Measurements from ENCODE around the gene MCC. TPM values are rescaled to one million over a fixed set of nuclear protein-coding genes. Genes with fewer than 3 reads are reported as not detected.

Gene MCC
- total RNA-seq, 2 experiments from 2014 or later: 4.0 to 4.1 TPM

- DNase-seq: peak; percentile 88
- Mint-ChIP-seq H3K27me3 (peaks cover 13% of the 10 kb centered on the region), H3K4me1 (ENCODE audit: low read depth) (peaks cover 16% of the 10 kb centered on the region), H3K4me3 (peak overlapping the region; percentile 89), H3K9me3 (peaks cover 3% of the 10 kb centered on the region), H3K36me3 (no peaks in the 10 kb centered on the region), H3K27ac (peak overlapping the region; percentile 55)
- ChIA-PET CTCF (interaction anchor here (0.6 to 2.4 kb wide), 11 partner anchors 9 to 318 kb away, joined by 3 to 20 read pairs (median 3); partner anchors contain the start of genes DCP2 and YTHDC2), POLR2A (interaction anchor here (0.9 to 1.7 kb wide), 3 partner anchors 16 to 243 kb away, joined by 3 to 6 read pairs (median 3); partner anchors contain the start of gene MCC)
- intact Hi-C loops (cut with micrococcal nuclease): loop anchor here (1.0 to 10.0 kb wide), 6 partner anchors 15 to 590 kb away; partner anchors contain the start of genes DCP2 and YTHDC2
These were observed 193.7 kb downstream of the MCC start for GRCh38 chr5:113294311-113295110.

DNA sequence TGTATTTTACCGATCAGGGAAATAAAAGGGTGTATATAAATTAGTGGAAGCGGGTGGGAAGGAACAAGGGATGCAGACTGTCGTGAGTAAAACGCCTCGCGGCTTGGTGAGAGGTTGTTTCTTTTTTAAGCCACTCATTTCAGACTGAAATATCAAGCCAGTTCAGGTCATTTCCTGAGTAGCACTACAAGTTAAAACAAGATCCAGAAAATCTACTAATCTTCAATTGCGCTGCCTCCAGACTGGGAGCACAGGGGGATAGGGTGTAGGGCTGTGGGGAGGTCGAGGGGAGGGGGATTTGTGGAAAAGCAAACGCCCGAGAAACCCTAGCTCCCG lies 194.3 kb downstream of the MCC start:
- DNase-seq: peak; percentile 35
- ChIA-PET POLR2A (interaction anchor here (0.9 to 1.7 kb wide), 2 partner anchors 15 to 195 kb away, joined by 3 to 6 read pairs; partner anchors contain the start of gene MCC), CTCF (interaction anchor here (0.9 to 2.4 kb wide), 6 partner anchors 36 to 318 kb away, joined by 3 to 20 read pairs (median 4); partner anchors contain the start of gene YTHDC2)
- Mint-ChIP-seq H3K27me3 (peaks cover 13% of the 10 kb centered on the region), H3K4me3 (peak overlapping the region; percentile 89), H3K36me3 (no peaks in the 10 kb centered on the region), H3K9me3 (peaks cover 3% of the 10 kb centered on the region), H3K27ac (no peak overlapping the region), H3K4me1 (ENCODE audit: low read depth) (peaks cover 16% of the 10 kb centered on the region)
- intact Hi-C loops (cut with micrococcal nuclease): loop anchor here (1.0 to 10.0 kb wide), 6 partner anchors 15 to 589 kb away; partner anchors contain the start of genes DCP2 and YTHDC2

DNA sequence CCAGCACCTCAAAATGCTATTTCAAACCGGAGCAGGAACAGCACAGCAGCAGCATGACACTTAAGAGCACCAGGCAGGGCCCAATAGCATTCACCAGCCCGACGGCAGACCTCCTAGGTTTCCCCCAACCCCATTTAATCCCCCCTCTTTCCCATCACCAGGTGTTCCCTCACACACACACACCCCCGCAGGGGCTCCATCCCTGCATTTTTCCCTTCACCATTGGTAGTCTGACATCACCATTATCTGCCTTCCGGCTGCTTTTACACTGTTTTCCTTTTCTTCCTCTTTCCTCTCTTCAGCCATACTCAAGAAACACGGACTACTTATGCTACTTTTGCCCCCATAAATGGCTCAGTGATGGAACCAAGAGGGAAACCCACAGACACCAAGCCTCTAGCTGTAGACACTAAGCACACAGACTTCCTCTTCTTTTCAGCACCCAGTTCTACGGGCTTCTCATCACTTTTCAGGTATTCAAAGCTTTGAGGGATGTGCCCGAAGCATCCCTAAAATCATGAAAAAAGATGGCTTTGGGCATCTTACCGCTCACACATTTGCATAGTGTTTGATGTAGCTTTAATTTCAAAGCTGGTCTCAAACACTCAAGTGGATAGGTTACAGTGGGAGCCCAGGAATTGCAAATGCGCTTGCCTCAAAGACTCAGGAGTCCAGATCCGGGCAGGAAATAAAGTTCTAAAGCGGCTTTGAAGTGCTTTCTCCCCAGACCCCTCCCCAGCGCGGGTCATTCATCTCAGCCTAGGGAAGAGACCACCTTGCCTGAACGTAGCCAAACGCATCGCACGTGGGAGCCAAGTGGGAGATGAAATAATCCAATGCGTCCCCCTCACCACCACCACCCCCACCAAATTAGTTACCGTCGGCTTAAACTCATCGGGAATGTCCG lies 194.9 kb downstream of the MCC start:
- H3K4me1 Mint-ChIP-seq (ENCODE audit: low read depth): peaks cover 16% of the 10 kb centered on the region
- intact Hi-C loops (cut with micrococcal nuclease): loop anchor here (5.0 to 10.0 kb wide), 3 partner anchors 269 to 589 kb away; partner anchors contain the start of gene DCP2
- peak overlapping the region; percentile 89 for H3K4me3 Mint-ChIP-seq
- no peaks in the 10 kb centered on the region for H3K36me3 Mint-ChIP-seq
- H3K9me3 Mint-ChIP-seq: peaks cover 3% of the 10 kb centered on the region
- CTCF ChIA-PET: interaction anchor here (0.9 to 2.4 kb wide), 5 partner anchors 220 to 319 kb away, joined by 3 to 20 read pairs (median 4); partner anchors contain the start of gene YTHDC2
- POLR2A ChIA-PET: interaction anchor here (0.9 to 1.7 kb wide), 2 partner anchors 14 to 195 kb away, joined by 3 to 6 read pairs; partner anchors contain the start of gene MCC
- no peak for DNase-seq
- peaks cover 13% of the 10 kb centered on the region for H3K27me3 Mint-ChIP-seq
- H3K27ac Mint-ChIP-seq: no peak overlapping the region

GRCh38 chr5:113292462-113292861 lies 195.8 kb downstream of the MCC start:
- no peaks in the 10 kb centered on the region for H3K36me3 Mint-ChIP-seq
- ChIA-PET POLR2A (no interaction called here), CTCF (no interaction called here)
- H3K27me3 Mint-ChIP-seq: peaks cover 10% of the 10 kb centered on the region
- peaks cover 3% of the 10 kb centered on the region for H3K9me3 Mint-ChIP-seq
- peaks cover 16% of the 10 kb centered on the region for H3K4me1 Mint-ChIP-seq (ENCODE audit: low read depth)
- intact Hi-C loops (cut with micrococcal nuclease): loop anchor here (5.0 to 10.0 kb wide), 3 partner anchors 268 to 588 kb away; partner anchors contain the start of gene DCP2
- H3K27ac Mint-ChIP-seq: no peak overlapping the region
- no peak overlapping the region for H3K4me3 Mint-ChIP-seq
- DNase-seq: no peak

DNA sequence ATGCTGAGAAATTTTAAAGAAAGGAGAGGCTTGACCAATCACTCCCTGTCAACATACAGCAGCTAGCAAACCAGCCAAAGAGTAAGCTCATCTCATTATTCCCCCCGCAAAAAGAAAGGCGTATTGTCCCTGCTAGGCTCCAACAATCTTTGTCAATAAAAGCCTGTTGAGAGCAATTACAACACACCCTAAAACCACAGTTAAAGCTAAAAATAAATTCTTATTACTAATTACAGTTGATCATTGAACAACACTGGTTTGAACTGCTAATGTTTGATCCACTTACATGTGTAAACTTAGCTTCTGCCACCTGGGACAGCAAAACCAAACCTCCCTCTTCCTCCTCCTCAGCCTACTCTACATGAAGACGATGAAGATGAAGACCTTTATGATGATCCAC lies 204.7 kb downstream of the MCC start:
- Mint-ChIP-seq H3K4me1 (ENCODE audit: low read depth) (peaks cover 13% of the 10 kb centered on the region), H3K36me3 (no peaks in the 10 kb centered on the region), H3K27ac (no peak overlapping the region), H3K4me3 (no peak overlapping the region), H3K27me3 (no peaks in the 10 kb centered on the region), H3K9me3 (no peaks in the 10 kb centered on the region)
- no peak for DNase-seq
- ChIA-PET POLR2A (no interaction called here), CTCF (no interaction called here)
- intact Hi-C loops (cut with micrococcal nuclease): no loop called here

- Mint-ChIP-seq H3K4me1 (ENCODE audit: low read depth) (peaks cover 18% of the 10 kb centered on the region), H3K27ac (no peak overlapping the region), H3K4me3 (no peak overlapping the region), H3K9me3 (no peaks in the 10 kb centered on the region), H3K36me3 (no peaks in the 10 kb centered on the region), H3K27me3 (no peaks in the 10 kb centered on the region)
- DNase-seq: no peak
- intact Hi-C loops (cut with micrococcal nuclease): no loop called here
- ChIA-PET POLR2A (no interaction called here), CTCF (no interaction called here)
These were observed 205.8 kb downstream of the MCC start for GRCh38 chr5:113282472-113282871.

DNA sequence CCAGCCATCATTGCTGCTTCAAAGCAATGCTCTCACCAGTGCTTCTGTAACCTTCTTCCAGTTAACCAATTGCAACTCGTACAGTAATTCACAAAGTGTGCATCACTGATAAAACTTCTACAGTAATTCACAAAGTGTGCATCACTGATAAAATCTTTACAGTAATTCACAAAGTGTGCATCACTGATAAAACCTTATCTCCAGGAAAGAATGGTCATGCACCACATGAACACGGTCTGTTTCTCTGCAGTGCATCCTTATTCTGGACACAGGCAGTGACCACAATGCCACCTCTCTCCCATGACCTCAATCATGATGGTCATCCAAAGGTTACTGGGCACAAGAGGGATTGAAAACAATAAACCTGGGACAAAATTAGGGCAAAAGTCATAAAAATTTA lies 207.1 kb downstream of the MCC start:
- no peak overlapping the region for H3K27ac Mint-ChIP-seq
- no peaks in the 10 kb centered on the region for H3K27me3 Mint-ChIP-seq
- peaks cover 18% of the 10 kb centered on the region for H3K4me1 Mint-ChIP-seq (ENCODE audit: low read depth)
- CTCF ChIA-PET: interaction anchor here (0.6 to 1.3 kb wide), 2 partner anchors 285 to 586 kb away, joined by 3 read pairs; no protein-coding TSS in a partner anchor
- POLR2A ChIA-PET: no interaction called here
- DNase-seq: no peak
- intact Hi-C loops (cut with micrococcal nuclease): no loop called here
- H3K9me3 Mint-ChIP-seq: no peaks in the 10 kb centered on the region
- H3K4me3 Mint-ChIP-seq: no peak overlapping the region
- H3K36me3 Mint-ChIP-seq: no peaks in the 10 kb centered on the region

- ChIA-PET POLR2A (no interaction called here), CTCF (interaction anchor here (0.8 to 1.3 kb wide), 2 partner anchors 284 to 359 kb away, joined by 3 read pairs; no protein-coding TSS in a partner anchor)
- no peak for DNase-seq
- peaks cover 18% of the 10 kb centered on the region for H3K4me1 Mint-ChIP-seq (ENCODE audit: low read depth)
- H3K36me3 Mint-ChIP-seq: no peaks in the 10 kb centered on the region
- no peak overlapping the region for H3K4me3 Mint-ChIP-seq
- no peak overlapping the region for H3K27ac Mint-ChIP-seq
- intact Hi-C loops (cut with micrococcal nuclease): no loop called here
- no peaks in the 10 kb centered on the region for H3K27me3 Mint-ChIP-seq
- no peaks in the 10 kb centered on the region for H3K9me3 Mint-ChIP-seq
These were observed 207.7 kb downstream of the MCC start for GRCh38 chr5:113280541-113280940.

- ChIA-PET POLR2A (interaction anchor here (1.7 kb wide), 1 partner anchor 15 kb away, joined by 6 read pairs; no protein-coding TSS in a partner anchor), CTCF (interaction anchor here (1.0 kb wide), 1 partner anchor 284 kb away, joined by 3 read pairs; no protein-coding TSS in a partner anchor)
- intact Hi-C loops (cut with micrococcal nuclease): loop anchor here (1.0 kb wide), 1 partner anchor 15 kb away; no protein-coding TSS in a partner anchor
- H3K27me3 Mint-ChIP-seq: no peaks in the 10 kb centered on the region
- H3K36me3 Mint-ChIP-seq: no peaks in the 10 kb centered on the region
- H3K4me1 Mint-ChIP-seq (ENCODE audit: low read depth): peaks cover 20% of the 10 kb centered on the region
- H3K4me3 Mint-ChIP-seq: no peak overlapping the region
- DNase-seq: peak; percentile 50
- no peak overlapping the region for H3K27ac Mint-ChIP-seq
- H3K9me3 Mint-ChIP-seq: no peaks in the 10 kb centered on the region
These were observed 209.3 kb downstream of the MCC start for GRCh38 chr5:113278976-113279375.

DNA sequence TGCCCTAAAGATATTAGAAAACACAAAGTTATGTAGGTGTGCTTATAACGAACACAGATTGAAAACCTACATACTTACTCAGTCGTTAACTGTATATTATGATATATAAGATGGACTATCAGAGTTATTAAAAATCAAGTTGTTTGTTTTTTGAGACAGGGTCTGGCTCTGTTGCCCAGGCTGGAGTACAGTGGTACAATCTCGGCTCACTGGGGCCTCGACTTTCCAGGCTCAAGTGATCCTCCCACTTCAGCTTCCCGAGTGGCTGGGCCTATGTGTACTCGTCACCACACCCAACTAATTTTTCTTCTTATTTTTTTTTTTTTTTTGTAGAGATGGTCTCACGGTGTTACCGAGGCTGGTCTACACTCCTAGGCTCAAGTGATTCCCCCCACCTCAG lies 211.8 kb downstream of the MCC start:
- H3K27ac Mint-ChIP-seq: no peak overlapping the region
- no peak overlapping the region for H3K4me3 Mint-ChIP-seq
- no peaks in the 10 kb centered on the region for H3K36me3 Mint-ChIP-seq
- no peaks in the 10 kb centered on the region for H3K9me3 Mint-ChIP-seq
- peaks cover 23% of the 10 kb centered on the region for H3K4me1 Mint-ChIP-seq (ENCODE audit: low read depth)
- DNase-seq: no peak
- intact Hi-C loops (cut with micrococcal nuclease): no loop called here
- no peaks in the 10 kb centered on the region for H3K27me3 Mint-ChIP-seq
- ChIA-PET CTCF (no interaction called here), POLR2A (no interaction called here)

- no peak for DNase-seq
- Mint-ChIP-seq H3K4me3 (no peak overlapping the region), H3K4me1 (ENCODE audit: low read depth) (peaks cover 21% of the 10 kb centered on the region), H3K9me3 (no peaks in the 10 kb centered on the region), H3K36me3 (no peaks in the 10 kb centered on the region), H3K27me3 (no peaks in the 10 kb centered on the region), H3K27ac (no peak overlapping the region)
- CTCF ChIA-PET: no interaction called here
- intact Hi-C loops (cut with micrococcal nuclease): no loop called here
- POLR2A ChIA-PET: no interaction called here
These were observed 212.3 kb downstream of the MCC start for GRCh38 chr5:113276001-113276400.

Data from activated CD4-positive, alpha-beta memory T cell treated with anti-CD3 and anti-CD28 coated beads for 36 hours (primary cell).